CD8-positive, alpha-beta memory T cell (primary cell): Measurements from ENCODE around the gene ADGRF5. TPM values are rescaled to one million over a fixed set of nuclear protein-coding genes. Genes with fewer than 3 reads are reported as not detected.

ENCODE experiments used
- CTCF ChIA-PET: fragments of 350-600 bp; sonication (Branson Sonifier 250); formaldehyde crosslinking; loops from one replicate; lab custom pipeline; 2021; ENCODE audit warnings: antibody characterized with exemption; lab: Charles Lee
- POLR2A ChIA-PET: fragments of 350-600 bp; sonication (Branson Sonifier 250); formaldehyde crosslinking; loops from one replicate; lab custom pipeline; 2021; ENCODE audit warnings: antibody characterized with exemption; lab: Charles Lee
- DNase-seq, 5 donors: peaks; one replicate each; pipeline versions ENCODE4 v3.0.0 to v3.0.0-alpha.2; 2020 to 2022; ENCODE audit warnings: mixed read lengths in 1 of 5
- H3K27ac ChIP-seq: one replicate; pipeline ENCODE4 v1.7.0; 2013; ENCODE audit warnings: low read depth, mild to moderate bottlenecking, low read length, moderate library complexity
- H3K27me3 ChIP-seq: 2 replicates; pipeline ENCODE4 v1.7.0; 2013; ENCODE audit warnings: low read length, mild to moderate bottlenecking; ENCODE audit not compliant: insufficient read depth, poor library complexity, severe bottlenecking
- H3K36me3 ChIP-seq: 2 replicates; pipeline ENCODE4 v1.7.0; 2013; ENCODE audit warnings: mild to moderate bottlenecking, low read length, moderate library complexity; ENCODE audit not compliant: insufficient read depth
- H3K4me1 ChIP-seq: 2 replicates; pipeline ENCODE4 v1.7.0; 2013; ENCODE audit warnings: mild to moderate bottlenecking, low read length, moderate library complexity; ENCODE audit not compliant: insufficient read depth
- H3K4me3 ChIP-seq: 2 replicates; pipeline ENCODE4 v1.7.0; 2013; ENCODE audit warnings: mild to moderate bottlenecking, low read length
- H3K9me3 ChIP-seq: 2 replicates; pipeline ENCODE4 v1.7.0; 2013; ENCODE audit warnings: mild to moderate bottlenecking, low read length
- H3K27ac Mint-ChIP-seq, 8 donors: one replicate each; pipeline ENCODE4 v1.8.0; 2020 to 2021; ENCODE audit warnings: mixed read lengths in 8 of 8, mild to moderate bottlenecking in 6 of 8, inconsistent platforms in 3 of 8, moderate library complexity in 3 of 8
- H3K27me3 Mint-ChIP-seq, 2 donors: one replicate each; pipeline ENCODE4 v1.8.0; 2020 to 2021; ENCODE audit warnings: mixed read lengths in 2 of 2, mild to moderate bottlenecking in 1 of 2, moderate library complexity in 1 of 2
- H3K36me3 Mint-ChIP-seq, 3 donors: one replicate each; pipeline ENCODE4 v1.8.0; 2020 to 2021; ENCODE audit warnings: mixed read lengths in 3 of 3, inconsistent platforms in 1 of 3, mild to moderate bottlenecking in 1 of 3
- H3K4me1 Mint-ChIP-seq, 3 donors: one replicate each; pipeline ENCODE4 v1.8.0; 2020 to 2021; ENCODE audit warnings: mixed read lengths in 3 of 3, inconsistent platforms in 1 of 3, mild to moderate bottlenecking in 1 of 3
- H3K4me3 Mint-ChIP-seq, 7 donors: one replicate each; pipeline ENCODE4 v1.8.0; 2020 to 2021; ENCODE audit warnings: mixed read lengths in 7 of 7, mild to moderate bottlenecking in 6 of 7, moderate library complexity in 4 of 7, inconsistent platforms in 2 of 7
- H3K9me3 Mint-ChIP-seq, 5 donors: one replicate each; pipeline ENCODE4 v1.8.0; 2020 to 2022; ENCODE audit warnings: mixed read lengths in 5 of 5, mild to moderate bottlenecking in 3 of 5, moderate library complexity in 2 of 5, inconsistent platforms in 1 of 5
- polyA plus RNA-seq: library from polyadenylated mRNA; unstranded; fragments of 300-500 nt; fragmentation: Illumina TruSeq; gene quantifications from one replicate; pipeline ENCODE4 v1.2.3, GENCODE V29; 2021
- total RNA-seq, 2 experiments: library from RNA; stranded (reverse); gene quantifications; one replicate each; pipeline ENCODE4 v1.2.3, GENCODE V29; 2021

Gene ADGRF5
- total and polyA plus RNA-seq, 3 experiments from 2014 or later = not detected

DNA sequence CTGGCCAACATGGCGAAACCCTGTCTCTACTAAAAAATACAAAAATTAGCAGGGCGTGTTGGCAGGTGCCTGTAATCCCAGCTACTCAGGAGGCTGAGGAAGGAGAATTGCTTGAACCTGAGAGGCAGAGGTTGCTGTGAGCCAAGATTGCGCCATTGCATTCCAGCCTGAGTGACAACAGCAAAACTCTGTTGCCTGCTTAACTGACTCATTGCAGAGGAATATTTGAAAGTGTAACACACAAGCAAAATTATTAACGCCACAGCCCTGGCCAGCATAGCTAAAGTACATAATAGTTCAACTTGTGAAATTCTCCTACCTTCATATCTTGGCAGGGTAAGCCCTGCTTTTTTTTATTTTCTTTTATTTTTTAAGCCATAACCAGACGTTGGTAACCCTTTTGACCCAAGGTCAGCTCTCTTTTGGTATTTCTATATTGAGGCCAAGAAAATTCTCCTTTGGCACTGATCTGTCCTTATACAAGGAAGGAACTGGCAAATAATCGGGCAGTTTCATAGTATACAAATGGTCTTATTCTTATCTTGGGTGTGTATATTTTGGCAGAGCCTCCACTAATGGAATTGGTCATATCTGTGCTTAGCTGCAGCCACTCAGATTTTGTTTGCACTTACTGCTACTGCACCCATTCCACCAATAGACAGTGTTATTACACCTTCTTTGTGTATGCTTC, 4.0 kb upstream of the ADGRF5 start:
- H3K36me3 Mint-ChIP-seq = no peaks in the 10 kb centered on the region
- H3K4me3 Mint-ChIP-seq = no peak overlapping the region
- Histone ChIP-seq H3K4me3 (no peak overlapping the region), H3K27ac (no peak overlapping the region), H3K27me3 (no peaks in the 10 kb centered on the region), H3K9me3 (no peaks in the 10 kb centered on the region), H3K4me1 (no peaks in the 10 kb centered on the region), H3K36me3 (no peaks in the 10 kb centered on the region)
- H3K4me1 Mint-ChIP-seq = no peaks in the 10 kb centered on the region
- ChIA-PET CTCF (no interaction called here), POLR2A (no interaction called here)
- H3K27ac Mint-ChIP-seq = no peak overlapping the region
- H3K9me3 Mint-ChIP-seq = peaks cover 0 to 3% (median 0%) of the 10 kb centered on the region in 5 donors
- no peak for DNase-seq
- H3K27me3 Mint-ChIP-seq = no peaks in the 10 kb centered on the region

DNA sequence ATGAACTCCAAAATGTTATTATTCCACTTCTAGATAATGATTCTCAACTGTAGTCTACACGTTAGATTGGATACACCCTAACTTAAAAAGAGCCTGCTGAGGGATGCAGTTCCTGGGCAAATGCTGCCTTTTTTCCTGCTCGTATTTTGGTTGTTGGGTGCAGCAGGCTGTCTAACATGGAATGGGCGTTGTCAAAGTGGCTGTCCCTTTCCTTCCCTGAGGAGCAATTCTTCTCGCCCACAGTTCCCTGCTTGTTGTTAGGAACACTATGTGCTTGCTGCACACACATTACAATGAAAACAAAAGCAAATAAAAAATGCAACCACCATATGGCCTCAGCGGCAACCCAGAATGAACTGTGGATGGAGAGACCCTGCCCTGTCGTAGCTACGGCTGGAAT, 1.7 kb upstream of the ADGRF5 start:
- Histone ChIP-seq H3K27ac (no peak overlapping the region), H3K27me3 (no peaks in the 10 kb centered on the region), H3K9me3 (no peaks in the 10 kb centered on the region), H3K4me1 (no peaks in the 10 kb centered on the region), H3K36me3 (no peaks in the 10 kb centered on the region), H3K4me3 (no peak overlapping the region)
- ChIA-PET POLR2A (no interaction called here), CTCF (no interaction called here)
- H3K4me1 Mint-ChIP-seq = no peaks in the 10 kb centered on the region
- no peak for DNase-seq
- H3K27me3 Mint-ChIP-seq = no peaks in the 10 kb centered on the region
- H3K36me3 Mint-ChIP-seq = no peaks in the 10 kb centered on the region
- peaks cover 0 to 2% (median 0%) of the 10 kb centered on the region in 5 donors for H3K9me3 Mint-ChIP-seq
- H3K4me3 Mint-ChIP-seq = no peak overlapping the region
- H3K27ac Mint-ChIP-seq = no peak overlapping the region

DNA sequence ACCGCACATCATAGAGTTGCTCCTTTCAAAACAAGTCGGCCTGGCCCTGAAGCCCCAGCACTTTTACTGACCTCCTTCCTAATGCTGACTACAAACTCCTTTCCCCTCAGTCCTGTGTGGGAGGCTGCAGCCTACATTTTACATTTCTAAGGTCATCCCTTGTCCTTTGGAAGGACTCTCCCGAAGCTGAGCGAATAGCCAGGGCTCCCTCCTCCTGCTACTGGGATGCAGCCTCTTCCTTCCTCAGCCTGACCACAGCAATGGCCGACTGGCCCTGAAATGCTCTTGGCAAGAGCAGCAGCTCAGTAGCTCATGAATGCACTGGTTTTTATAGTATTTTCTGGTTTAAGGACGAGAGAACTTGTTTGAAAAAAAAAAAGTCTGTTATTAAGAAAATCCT, 679 bp downstream of the ADGRF5 start:
- ChIA-PET CTCF (no interaction called here), POLR2A (no interaction called here)
- H3K9me3 Mint-ChIP-seq = peaks cover 0 to 2% (median 0%) of the 10 kb centered on the region in 5 donors
- no peaks in the 10 kb centered on the region for H3K36me3 ChIP-seq
- H3K4me1 ChIP-seq = no peaks in the 10 kb centered on the region
- no peak overlapping the region for H3K4me3 Mint-ChIP-seq
- H3K4me3 ChIP-seq = no peak overlapping the region
- H3K27me3 Mint-ChIP-seq = no peaks in the 10 kb centered on the region
- no peak overlapping the region for H3K27ac ChIP-seq
- no peaks in the 10 kb centered on the region for H3K4me1 Mint-ChIP-seq
- DNase-seq = no peak
- H3K27ac Mint-ChIP-seq = no peak overlapping the region
- no peaks in the 10 kb centered on the region for H3K36me3 Mint-ChIP-seq
- H3K27me3 ChIP-seq = no peaks in the 10 kb centered on the region
- H3K9me3 ChIP-seq = no peaks in the 10 kb centered on the region

DNA sequence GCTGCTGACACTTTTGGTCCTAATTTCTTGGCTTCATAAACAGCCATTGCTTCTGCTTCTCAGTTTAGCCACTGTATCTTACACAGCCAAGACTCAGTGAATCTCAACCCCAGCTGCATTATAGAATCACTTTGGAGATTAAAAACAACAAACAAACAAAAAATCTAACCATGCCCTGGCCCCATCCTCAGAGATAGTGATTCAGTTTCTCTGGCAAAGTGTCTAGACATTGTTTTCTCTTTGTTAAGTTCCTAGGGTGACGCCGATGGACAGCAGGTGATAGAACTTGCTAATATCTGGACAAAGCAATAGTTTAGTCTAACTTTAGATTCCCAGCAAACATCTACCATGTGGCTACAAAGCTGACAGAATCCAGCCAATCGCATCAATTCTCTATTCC, 2.9 kb downstream of the ADGRF5 start:
- ChIA-PET POLR2A (no interaction called here), CTCF (no interaction called here)
- no peak overlapping the region for H3K27ac Mint-ChIP-seq
- Histone ChIP-seq H3K36me3 (no peaks in the 10 kb centered on the region), H3K4me3 (no peak overlapping the region), H3K27me3 (no peaks in the 10 kb centered on the region), H3K4me1 (no peaks in the 10 kb centered on the region), H3K9me3 (no peaks in the 10 kb centered on the region), H3K27ac (no peak overlapping the region)
- no peaks in the 10 kb centered on the region for H3K36me3 Mint-ChIP-seq
- peaks cover 0 to 2% of the 10 kb centered on the region in 2 donors for H3K27me3 Mint-ChIP-seq
- DNase-seq = no peak
- no peak overlapping the region for H3K4me3 Mint-ChIP-seq
- no peaks in the 10 kb centered on the region for H3K4me1 Mint-ChIP-seq
- H3K9me3 Mint-ChIP-seq = no peaks in the 10 kb centered on the region

DNA sequence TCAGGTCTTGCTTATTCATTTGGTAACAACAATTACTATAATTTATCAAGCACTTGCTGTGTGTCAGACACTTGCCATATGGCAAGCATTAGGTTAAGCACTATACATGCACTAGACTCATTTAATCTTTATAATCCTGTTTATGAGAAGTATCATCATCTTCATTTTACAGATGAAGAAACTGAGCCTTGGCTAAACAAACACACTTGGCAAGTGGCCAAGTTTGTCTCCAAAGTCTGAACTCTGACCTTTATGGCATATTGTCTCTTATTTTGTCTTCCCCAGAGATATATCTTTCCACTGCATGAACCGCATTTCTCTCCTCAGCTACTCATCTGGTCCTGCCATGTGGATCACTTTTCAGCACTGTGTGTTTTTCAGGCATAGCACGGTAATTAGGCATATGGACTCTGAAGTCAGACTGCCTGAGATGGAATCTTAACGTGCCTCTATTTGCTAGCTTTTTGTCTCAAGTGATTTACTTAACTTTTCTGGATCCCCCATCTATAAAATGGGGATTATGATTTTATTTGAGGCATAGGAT, 4.7 kb downstream of the ADGRF5 start:
- no peaks in the 10 kb centered on the region for H3K9me3 ChIP-seq
- Mint-ChIP-seq H3K9me3 (no peaks in the 10 kb centered on the region), H3K4me1 (no peaks in the 10 kb centered on the region), H3K27me3 (peaks cover 0 to 4% of the 10 kb centered on the region in 2 donors), H3K4me3 (no peak overlapping the region), H3K27ac (no peak overlapping the region), H3K36me3 (no peaks in the 10 kb centered on the region)
- CTCF ChIA-PET = no interaction called here
- no peaks in the 10 kb centered on the region for H3K4me1 ChIP-seq
- no peak overlapping the region for H3K27ac ChIP-seq
- POLR2A ChIA-PET = no interaction called here
- no peak overlapping the region for H3K4me3 ChIP-seq
- H3K36me3 ChIP-seq = no peaks in the 10 kb centered on the region
- DNase-seq = no peak
- no peaks in the 10 kb centered on the region for H3K27me3 ChIP-seq

DNA sequence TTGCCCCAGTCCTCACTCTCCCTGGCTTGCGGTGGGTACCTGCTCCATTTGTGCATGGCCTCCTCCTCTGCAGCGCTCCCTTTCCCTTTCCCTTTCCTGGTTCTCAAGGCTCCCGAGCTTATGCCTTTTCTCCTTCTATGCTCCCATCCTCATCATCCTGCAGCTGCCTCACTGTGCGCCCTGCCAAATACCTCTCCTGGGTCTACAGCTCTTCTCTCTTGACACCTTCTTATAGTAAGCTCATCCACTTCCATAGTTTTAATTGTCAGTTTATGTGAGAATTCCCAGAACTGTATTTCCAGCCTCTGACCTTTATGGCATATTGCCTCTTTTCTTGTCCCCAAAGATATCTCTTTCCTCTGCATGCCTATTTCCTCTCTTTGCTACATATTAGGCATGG, 5.9 kb downstream of the ADGRF5 start:
- H3K27me3 ChIP-seq = no peaks in the 10 kb centered on the region
- no peaks in the 10 kb centered on the region for H3K36me3 Mint-ChIP-seq
- H3K27ac ChIP-seq = no peak overlapping the region
- DNase-seq = no peak
- H3K27me3 Mint-ChIP-seq = peaks cover 0 to 4% of the 10 kb centered on the region in 2 donors
- H3K9me3 Mint-ChIP-seq = no peaks in the 10 kb centered on the region
- H3K4me1 Mint-ChIP-seq = no peaks in the 10 kb centered on the region
- H3K9me3 ChIP-seq = no peaks in the 10 kb centered on the region
- no peaks in the 10 kb centered on the region for H3K36me3 ChIP-seq
- no peak overlapping the region for H3K4me3 ChIP-seq
- no peaks in the 10 kb centered on the region for H3K4me1 ChIP-seq
- H3K4me3 Mint-ChIP-seq = no peak overlapping the region
- ChIA-PET CTCF (no interaction called here), POLR2A (no interaction called here)
- no peak overlapping the region for H3K27ac Mint-ChIP-seq

DNA sequence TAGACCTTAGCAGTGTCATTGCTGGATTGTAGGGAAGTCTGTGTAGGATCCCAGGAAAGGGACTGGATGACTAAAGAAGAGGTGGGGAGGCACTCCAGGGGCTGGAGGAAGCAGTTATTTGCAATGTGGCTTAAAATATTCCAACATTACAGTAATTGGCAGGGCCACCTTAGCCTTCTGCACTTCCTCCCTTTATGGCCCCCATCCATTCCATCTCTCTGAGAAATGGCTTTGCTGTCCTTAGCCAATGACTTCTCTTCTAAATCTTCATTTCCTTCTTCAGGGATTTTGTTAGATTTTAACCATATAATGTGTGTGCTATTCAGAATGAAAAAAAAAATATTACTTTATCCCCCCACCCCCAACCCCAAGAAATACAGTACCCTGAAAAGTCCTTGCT, 6.4 kb downstream of the ADGRF5 start:
- CTCF ChIA-PET = no interaction called here
- DNase-seq = no peak

DNA sequence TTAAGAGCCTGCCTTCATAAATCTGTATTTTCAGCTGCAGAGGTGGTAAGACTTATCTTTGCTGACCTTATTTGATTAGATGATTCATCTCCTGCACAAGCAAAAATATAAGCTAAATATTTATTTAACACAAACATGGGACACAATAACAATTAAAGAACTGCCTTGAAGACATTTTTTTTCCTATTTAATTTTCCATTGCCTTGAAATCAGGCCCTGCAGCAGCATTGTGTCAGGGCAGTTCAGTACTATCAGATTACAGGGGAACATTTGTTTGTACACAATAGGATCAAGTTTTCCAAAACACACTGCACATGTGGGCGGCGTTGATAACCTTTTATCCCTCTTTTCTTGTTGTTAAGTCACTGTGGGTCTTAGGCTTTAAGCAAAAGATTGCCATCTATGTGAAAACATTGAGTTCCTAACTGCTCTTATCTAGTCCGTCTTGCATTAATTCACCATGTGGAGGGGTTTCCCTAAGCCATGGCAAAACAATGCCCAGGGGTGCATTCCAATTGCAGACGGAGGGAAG, 7.4 kb downstream of the ADGRF5 start:
- Mint-ChIP-seq H3K4me3 (no peak overlapping the region), H3K4me1 (no peaks in the 10 kb centered on the region), H3K27me3 (peaks cover 0 to 4% of the 10 kb centered on the region in 2 donors), H3K9me3 (no peaks in the 10 kb centered on the region), H3K27ac (no peak overlapping the region), H3K36me3 (no peaks in the 10 kb centered on the region)
- H3K4me3 ChIP-seq = no peak overlapping the region
- ChIA-PET CTCF (no interaction called here), POLR2A (no interaction called here)
- H3K36me3 ChIP-seq = no peaks in the 10 kb centered on the region
- no peaks in the 10 kb centered on the region for H3K27me3 ChIP-seq
- no peaks in the 10 kb centered on the region for H3K9me3 ChIP-seq
- no peak for DNase-seq
- H3K4me1 ChIP-seq = no peaks in the 10 kb centered on the region
- H3K27ac ChIP-seq = no peak overlapping the region

More for the DNA sequence above, 6.4 kb downstream of the ADGRF5 start:
- Histone ChIP-seq H3K27ac (no peak overlapping the region), H3K9me3 (no peaks in the 10 kb centered on the region), H3K27me3 (no peaks in the 10 kb centered on the region), H3K4me3 (no peak overlapping the region), H3K36me3 (no peaks in the 10 kb centered on the region), H3K4me1 (no peaks in the 10 kb centered on the region)
- H3K27ac Mint-ChIP-seq = no peak overlapping the region
- no peaks in the 10 kb centered on the region for H3K36me3 Mint-ChIP-seq
- no peaks in the 10 kb centered on the region for H3K9me3 Mint-ChIP-seq
- H3K27me3 Mint-ChIP-seq = peaks cover 0 to 4% of the 10 kb centered on the region in 2 donors
- H3K4me1 Mint-ChIP-seq = no peaks in the 10 kb centered on the region
- POLR2A ChIA-PET = no interaction called here
- H3K4me3 Mint-ChIP-seq = no peak overlapping the region
